SU-DHL-6 (cell line): ENCODE measurements around the gene FAM3B.
"Not testable (repeated sequence)": the region's sequence is repeated elsewhere in the genome, so short reads cannot be mapped to it uniquely, and the experiment has no call there.

Experiments
- EZH2phosphoT487 ChIP-seq: fragments of 200-600 bp; sonication (generic), shearing (Covaris generic); conservative IDR thresholded peaks from 2 replicates; pipeline ENCODE4 v1.6.1; 2018; ENCODE audit warnings: mild to moderate bottlenecking, antibody characterized with exemption, low read length, moderate library complexity, mixed read lengths
- TF ChIP-seq, protein P1 (sequence below): fragments of 200-600 bp; sonication (generic); IDR thresholded peaks from one replicate; pipeline ENCODE4 v1.5.1; 2017; ENCODE audit warnings: antibody characterized with exemption, mild to moderate bottlenecking, low read length, moderate library complexity; ENCODE audit not compliant: insufficient read depth, poor library complexity, severe bottlenecking

DNA sequence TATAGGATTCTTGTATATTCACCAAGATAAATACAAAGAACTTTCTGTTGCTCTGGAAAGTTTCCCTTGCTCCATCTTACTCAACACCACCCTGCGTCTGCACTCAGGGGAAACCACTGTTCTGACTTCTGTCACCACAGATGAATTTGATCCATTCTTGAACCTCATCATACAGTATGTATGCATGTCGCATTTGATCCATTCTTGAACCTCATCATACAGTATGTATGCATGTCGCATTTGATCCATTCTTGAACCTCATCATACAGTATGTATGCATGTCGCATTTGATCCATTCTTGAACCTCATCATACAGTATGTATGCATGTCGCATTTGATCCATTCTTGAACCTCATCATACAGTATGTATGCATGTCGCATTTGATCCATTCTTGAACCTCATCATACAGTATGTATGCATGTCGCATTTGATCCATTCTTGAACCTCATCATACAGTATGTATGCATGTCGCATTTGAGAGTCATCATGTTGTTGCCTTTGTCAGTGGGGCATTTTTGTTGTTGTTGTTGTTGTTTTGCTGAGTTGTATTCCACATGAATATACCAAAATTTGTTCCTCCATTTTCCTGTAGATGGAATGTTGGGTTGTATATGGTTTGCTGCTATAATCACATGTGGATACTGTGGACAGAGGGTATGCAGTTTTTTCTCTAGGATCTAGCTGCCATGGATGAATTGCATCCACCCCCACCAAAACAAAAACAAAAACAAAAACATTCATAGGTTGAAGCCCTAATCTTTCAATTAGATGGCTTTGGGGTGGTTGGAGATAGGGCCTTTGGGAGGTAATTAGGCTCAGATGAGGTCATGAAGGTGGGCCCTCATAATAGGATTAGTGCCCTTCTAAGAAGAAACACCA, 3.1 kb upstream of the FAM3B start:
- TF ChIP-seq, protein P1, sequence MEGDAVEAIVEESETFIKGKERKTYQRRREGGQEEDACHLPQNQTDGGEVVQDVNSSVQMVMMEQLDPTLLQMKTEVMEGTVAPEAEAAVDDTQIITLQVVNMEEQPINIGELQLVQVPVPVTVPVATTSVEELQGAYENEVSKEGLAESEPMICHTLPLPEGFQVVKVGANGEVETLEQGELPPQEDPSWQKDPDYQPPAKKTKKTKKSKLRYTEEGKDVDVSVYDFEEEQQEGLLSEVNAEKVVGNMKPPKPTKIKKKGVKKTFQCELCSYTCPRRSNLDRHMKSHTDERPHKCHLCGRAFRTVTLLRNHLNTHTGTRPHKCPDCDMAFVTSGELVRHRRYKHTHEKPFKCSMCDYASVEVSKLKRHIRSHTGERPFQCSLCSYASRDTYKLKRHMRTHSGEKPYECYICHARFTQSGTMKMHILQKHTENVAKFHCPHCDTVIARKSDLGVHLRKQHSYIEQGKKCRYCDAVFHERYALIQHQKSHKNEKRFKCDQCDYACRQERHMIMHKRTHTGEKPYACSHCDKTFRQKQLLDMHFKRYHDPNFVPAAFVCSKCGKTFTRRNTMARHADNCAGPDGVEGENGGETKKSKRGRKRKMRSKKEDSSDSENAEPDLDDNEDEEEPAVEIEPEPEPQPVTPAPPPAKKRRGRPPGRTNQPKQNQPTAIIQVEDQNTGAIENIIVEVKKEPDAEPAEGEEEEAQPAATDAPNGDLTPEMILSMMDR = not testable (repeated sequence)
- not testable (repeated sequence) for TF ChIP-seq EZH2phosphoT487
